Measurements from ENCODE around the gene LPXN. TPM values are rescaled to one million over a fixed set of nuclear protein-coding genes. Genes with fewer than 3 reads are reported as not detected.

Gene LPXN
- total and polyA plus RNA-seq, 9 donors = 6.5 to 19.3 (median 7.9) TPM

- Histone ChIP-seq H3K4me1 (ENCODE audit: insufficient read depth) (no peaks in the 10 kb centered on the region), H3K4me3 (no peak overlapping the region), H3K27me3 (no peaks in the 10 kb centered on the region), H3K36me3 (no peaks in the 10 kb centered on the region), H3K9me3 (no peaks in the 10 kb centered on the region), H3K27ac (no peak overlapping the region)
- DNase-seq = no peak
- intact Hi-C loops (cut with DNase I) = no loop called here
- 93 to 95% (median 93%) methylated on average over 6 of the region's 6 CpGs for WGBS, 3 donors
- no peak for TF ChIP-seq EP300 (IDR thresholded peaks at IDR 0.05)
- no peak for TF ChIP-seq CTCF (IDR thresholded peaks at IDR 0.05)
- TF ChIP-seq POLR2A (IDR thresholded peaks at IDR 0.05) = no peak
Measured at GRCh38 chr11:58527429-58527828, 48.2 kb downstream of the LPXN start.

DNA sequence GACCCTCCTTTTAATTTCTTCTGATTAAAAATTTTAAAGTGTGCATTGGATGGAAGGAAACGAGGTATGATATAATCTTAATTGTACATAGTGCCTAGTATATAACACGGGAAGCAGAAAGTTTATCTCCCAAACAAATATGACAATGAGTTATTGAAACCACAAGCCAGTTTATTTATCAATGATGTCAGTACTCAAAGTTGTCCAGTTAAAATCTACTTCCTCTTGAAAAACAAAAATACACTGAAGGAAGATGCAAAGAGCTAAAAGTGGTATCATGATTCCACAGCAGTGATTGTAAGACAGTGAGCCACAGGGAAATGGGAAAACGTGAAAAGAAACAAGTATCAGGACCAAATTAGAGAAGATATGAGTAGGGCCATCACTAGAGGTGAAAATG is 48.9 kb downstream of the LPXN start:
- no peaks in the 10 kb centered on the region for H3K9me3 ChIP-seq
- no peaks in the 10 kb centered on the region for H3K36me3 ChIP-seq
- no peaks in the 10 kb centered on the region for H3K4me1 ChIP-seq (ENCODE audit: insufficient read depth)
- H3K27me3 ChIP-seq = no peaks in the 10 kb centered on the region
- no peak for TF ChIP-seq EP300 (IDR thresholded peaks at IDR 0.05)
- TF ChIP-seq CTCF (IDR thresholded peaks at IDR 0.05) = no peak
- TF ChIP-seq POLR2A (IDR thresholded peaks at IDR 0.05) = no peak
- DNase-seq = no peak
- intact Hi-C loops (cut with DNase I) = no loop called here
- 66 to 75% (median 73%) methylated on average over 3 of the region's 3 CpGs for WGBS, 3 donors
- H3K4me3 ChIP-seq = no peak overlapping the region
- H3K27ac ChIP-seq = no peak overlapping the region

GRCh38 chr11:58525037-58525614 is 50.5 kb downstream of the LPXN start:
- 9 to 12% (median 10%) methylated on average over 6 of the region's 6 CpGs for WGBS, 3 donors
- Histone ChIP-seq H3K4me1 (ENCODE audit: insufficient read depth) (no peaks in the 10 kb centered on the region), H3K4me3 (no peak overlapping the region), H3K27ac (no peak overlapping the region), H3K36me3 (no peaks in the 10 kb centered on the region), H3K27me3 (no peaks in the 10 kb centered on the region), H3K9me3 (no peaks in the 10 kb centered on the region)
- TF ChIP-seq EP300 (IDR thresholded peaks at IDR 0.05) = no peak
- no peak for TF ChIP-seq CTCF (IDR thresholded peaks at IDR 0.05)
- no peak for TF ChIP-seq POLR2A (IDR thresholded peaks at IDR 0.05)
- no peak for DNase-seq
- intact Hi-C loops (cut with DNase I) = no loop called here

GRCh38 chr11:58524232-58525036 is 51.2 kb downstream of the LPXN start:
- TF ChIP-seq POLR2A (IDR thresholded peaks at IDR 0.05) (no peak), CTCF (IDR thresholded peaks at IDR 0.05) (peak; percentile 11 to 43 (median 40))
- Histone ChIP-seq H3K36me3 (no peaks in the 10 kb centered on the region), H3K27me3 (no peaks in the 10 kb centered on the region), H3K9me3 (no peaks in the 10 kb centered on the region), H3K4me3 (peak overlapping the region; percentile 11), H3K27ac (peak overlapping the region in 1 of 2 donors; percentile 27), H3K4me1 (ENCODE audit: insufficient read depth) (no peaks in the 10 kb centered on the region)
- intact Hi-C loops (cut with DNase I) = no loop called here
- WGBS, 3 donors = 5 to 8% (median 7%) methylated on average over 7 of the region's 7 CpGs
- peak; percentile 52 to 81 (median 72) for DNase-seq
